C4-2B (cell line): ENCODE measurements around the gene CCDC14.
A peak's percentile ranks its signal among the peaks of the same experiment; 100 is the strongest.
"Not testable (repeated sequence)": the region's sequence is repeated elsewhere in the genome, so short reads cannot be mapped to it uniquely, and the experiment has no call there.

Experiments
- ZFX ChIP-seq: fragments of 450-650 bp; IDR thresholded peaks from 2 replicates; pipeline ENCODE4 v1.6.1; 2017
- TF ChIP-seq, protein P1 (sequence below): fragments of 450-650 bp; conservative IDR thresholded peaks from 2 replicates; pipeline ENCODE4 v1.5.1; 2017; ENCODE audit warnings: mild to moderate bottlenecking

DNA sequence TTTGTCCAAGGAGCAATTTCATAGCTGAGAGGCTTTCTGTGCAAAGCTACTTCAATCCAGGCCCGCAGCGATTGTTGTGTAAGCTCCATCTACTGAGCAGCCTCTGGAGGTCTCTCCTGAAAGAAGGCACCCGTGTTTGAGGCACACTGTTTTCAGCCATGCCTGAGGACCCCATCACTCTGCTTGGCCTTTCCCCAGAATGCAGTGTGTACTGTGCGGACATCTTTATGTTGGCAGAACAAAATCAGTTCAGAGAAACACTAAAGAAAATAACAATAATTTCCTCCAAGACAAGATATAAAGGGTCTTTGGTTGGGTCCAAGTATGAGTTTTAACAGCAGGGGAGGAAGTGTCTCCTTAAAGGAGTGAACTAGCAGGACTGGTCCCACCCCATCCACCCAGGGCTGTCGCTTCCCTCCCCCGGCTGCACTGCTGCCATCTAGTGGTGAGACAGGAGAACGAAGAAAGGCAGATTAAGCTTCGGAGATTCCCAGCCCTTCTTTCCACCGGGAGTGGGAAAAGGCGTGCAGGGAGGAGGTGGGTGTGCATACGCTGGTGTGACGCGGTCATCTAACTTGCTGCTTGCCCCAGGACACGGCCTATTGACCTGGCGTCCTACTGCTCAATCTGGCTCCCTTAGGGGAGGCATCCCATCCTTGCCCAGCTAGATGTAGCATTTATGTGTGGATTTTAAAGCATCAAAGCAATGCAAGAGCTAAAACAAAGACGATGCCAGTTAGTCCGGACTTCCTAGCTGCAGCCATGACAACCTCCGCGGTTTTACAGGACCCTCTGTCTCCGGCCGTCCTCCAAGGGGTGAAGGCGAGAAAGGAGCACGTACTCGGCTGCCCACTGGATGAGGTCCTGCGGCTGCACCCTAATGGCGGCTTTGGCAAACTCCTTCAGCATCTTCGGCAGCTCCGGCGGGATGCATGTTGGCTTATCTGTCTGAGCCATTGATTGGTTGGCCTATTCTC, 18.8 kb upstream of the CCDC14 start:
- TF ChIP-seq, protein P1, sequence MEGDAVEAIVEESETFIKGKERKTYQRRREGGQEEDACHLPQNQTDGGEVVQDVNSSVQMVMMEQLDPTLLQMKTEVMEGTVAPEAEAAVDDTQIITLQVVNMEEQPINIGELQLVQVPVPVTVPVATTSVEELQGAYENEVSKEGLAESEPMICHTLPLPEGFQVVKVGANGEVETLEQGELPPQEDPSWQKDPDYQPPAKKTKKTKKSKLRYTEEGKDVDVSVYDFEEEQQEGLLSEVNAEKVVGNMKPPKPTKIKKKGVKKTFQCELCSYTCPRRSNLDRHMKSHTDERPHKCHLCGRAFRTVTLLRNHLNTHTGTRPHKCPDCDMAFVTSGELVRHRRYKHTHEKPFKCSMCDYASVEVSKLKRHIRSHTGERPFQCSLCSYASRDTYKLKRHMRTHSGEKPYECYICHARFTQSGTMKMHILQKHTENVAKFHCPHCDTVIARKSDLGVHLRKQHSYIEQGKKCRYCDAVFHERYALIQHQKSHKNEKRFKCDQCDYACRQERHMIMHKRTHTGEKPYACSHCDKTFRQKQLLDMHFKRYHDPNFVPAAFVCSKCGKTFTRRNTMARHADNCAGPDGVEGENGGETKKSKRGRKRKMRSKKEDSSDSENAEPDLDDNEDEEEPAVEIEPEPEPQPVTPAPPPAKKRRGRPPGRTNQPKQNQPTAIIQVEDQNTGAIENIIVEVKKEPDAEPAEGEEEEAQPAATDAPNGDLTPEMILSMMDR = peak; percentile 94
- TF ChIP-seq ZFX = not testable (repeated sequence)
